B cell (primary cell): Measurements from ENCODE around the gene LITAF. TPM values are rescaled to one million over a fixed set of nuclear protein-coding genes. Genes with fewer than 3 reads are reported as not detected.

Source experiments
- ATAC-seq: fragments of 200-7000 bp; cut with Tn5 transposase; one replicate; pipeline ENCODE4 v1.10.0; 2021; ENCODE audit warnings: low read depth, mild to moderate bottlenecking, moderate number of reproducible peaks, moderate library complexity
- CTCF ChIA-PET: fragments of 350-600 bp; sonication (Branson Sonifier 250); formaldehyde crosslinking; loops from one replicate; lab custom pipeline; 2021; ENCODE audit warnings: antibody characterized with exemption, inconsistent platforms; lab: Charles Lee
- POLR2A ChIA-PET: fragments of 350-600 bp; sonication (Branson Sonifier 250); formaldehyde crosslinking; loops from one replicate; lab custom pipeline; 2021; ENCODE audit warnings: antibody characterized with exemption; lab: Charles Lee
- DNase-seq: peaks from one replicate; pipeline ENCODE4 v3.0.0; 2013
- H2AFZ ChIP-seq: 2 replicates; pipeline ENCODE4 v1.6.1; 2012; ENCODE audit warnings: mild to moderate bottlenecking, low read depth, low read length; ENCODE audit not compliant: insufficient read depth, poor library complexity, severe bottlenecking
- H3K27ac ChIP-seq, 2 donors: 1 replicate in 1 of 2; 2 replicates in 1 of 2; pipeline ENCODE4 v1.5.1; 2012 to 2013; ENCODE audit warnings: low read length in 2 of 2, mild to moderate bottlenecking in 2 of 2, moderate library complexity in 1 of 2
- H3K27me3 ChIP-seq, 4 experiments: fragments of 200-600 bp in 1 of 4; sonication (generic) in 1 of 4; replicated peaks in 1 of 4; 1 replicate in 2 of 4; 2 replicates in 2 of 4; pipeline versions ENCODE4 v1.6.1 to v1.7.0; 2013 to 2016; ENCODE audit warnings: low read length in 3 of 4, mild to moderate bottlenecking in 2 of 4, mixed read lengths in 1 of 4, moderate library complexity in 1 of 4; ENCODE audit not compliant: insufficient read depth in 4 of 4, control insufficient read depth in 3 of 4; ENCODE audit errors: control extremely low read depth in 1 of 4
- H3K36me3 ChIP-seq, 2 experiments: replicated peaks in 1 of 2; 1 replicate in 1 of 2; 2 replicates in 1 of 2; pipeline versions ENCODE4 v1.6.1 to v1.7.1; 2013; ENCODE audit warnings: low read length in 1 of 2; ENCODE audit not compliant: insufficient read depth in 2 of 2, control insufficient read depth in 1 of 2; ENCODE audit errors: control extremely low read depth in 1 of 2, extremely low read depth in 1 of 2
- H3K4me1 ChIP-seq, 2 donors: fragments of 200-600 bp in 1 of 2; sonication (generic) in 1 of 2; 1 replicate in 1 of 2; 2 replicates in 1 of 2; pipeline versions ENCODE4 v1.5.1 to v1.6.1; 2013 to 2017; ENCODE audit warnings: low read length in 2 of 2; ENCODE audit not compliant: control insufficient read depth in 2 of 2, insufficient read depth in 2 of 2
- H3K4me2 ChIP-seq: replicated peaks from 2 replicates; pipeline ENCODE3; 2012; ENCODE audit warnings: mild to moderate bottlenecking, low read depth, low read length; ENCODE audit not compliant: poor library complexity, severe bottlenecking
- H3K4me3 ChIP-seq, 5 experiments: fragments of 200-600 bp in 1 of 5; sonication (generic) in 1 of 5; 1 replicate in 3 of 5; 2 replicates in 2 of 5; pipeline versions ENCODE4 v1.5.1 to v1.7.0; 2011 to 2016; ENCODE audit warnings: low read length in 4 of 5, mild to moderate bottlenecking in 4 of 5, low read depth in 2 of 5, control low read depth in 1 of 5, moderate library complexity in 1 of 5; ENCODE audit not compliant: insufficient read depth in 1 of 5; ENCODE audit errors: control extremely low read depth in 1 of 5, extremely low read depth in 1 of 5
- H3K79me2 ChIP-seq: fragments of 200-600 bp; sonication (generic); one replicate; pipeline ENCODE4 v1.6.0; 2016; ENCODE audit warnings: low read length; ENCODE audit not compliant: control insufficient read depth, insufficient read depth
- H3K9ac ChIP-seq: fragments of 200-600 bp; sonication (generic); 2 replicates; pipeline ENCODE4 v1.6.1; 2017; ENCODE audit warnings: mild to moderate bottlenecking, low read length, moderate library complexity
- H3K9me3 ChIP-seq, 3 donors: one replicate each; pipeline versions ENCODE4 v1.6.1 to v1.7.1; 2013; ENCODE audit warnings: low read length in 2 of 3; ENCODE audit not compliant: control insufficient read depth in 2 of 3, insufficient read depth in 1 of 3; ENCODE audit errors: control extremely low read depth in 1 of 3
- H4K20me1 ChIP-seq: 2 replicates; pipeline ENCODE4 v1.6.0; 2012; ENCODE audit warnings: mild to moderate bottlenecking, low read length; ENCODE audit not compliant: insufficient read depth, control insufficient read depth, poor library complexity, severe bottlenecking
- H3K27ac Mint-ChIP-seq: one replicate; pipeline ENCODE4 v1.8.0; 2021; ENCODE audit warnings: mixed read lengths
- H3K27me3 Mint-ChIP-seq: one replicate; pipeline ENCODE4 v1.8.0; 2021; ENCODE audit warnings: mixed read lengths
- H3K4me1 Mint-ChIP-seq: one replicate; pipeline ENCODE4 v1.8.0; 2021; ENCODE audit warnings: mixed read lengths
- H3K4me3 Mint-ChIP-seq: one replicate; pipeline ENCODE4 v1.8.0; 2021; ENCODE audit warnings: mixed read lengths
- H3K9me3 Mint-ChIP-seq: one replicate; pipeline ENCODE4 v1.8.0; 2022; ENCODE audit warnings: mixed read lengths; ENCODE audit not compliant: insufficient read depth
- CTCF ChIP-seq: fragments of 200-600 bp; IDR thresholded peaks from one replicate; pipeline ENCODE4 v1.8.0; 2022; ENCODE audit warnings: antibody characterized with exemption, mild to moderate bottlenecking
- EZH2 ChIP-seq: IDR thresholded peaks from 2 replicates; pipeline ENCODE4 v1.6.1; 2012; ENCODE audit warnings: borderline replicate concordance, low read depth, mild to moderate bottlenecking, moderate library complexity, low read length; ENCODE audit not compliant: insufficient read depth, poor library complexity, severe bottlenecking
- WGBS: methylation state at CpG from one replicate; pipeline ENCODE4 v1.1.5; 2013; ENCODE audit warnings: missing lambda C conversion rate; ENCODE audit not compliant: insufficient coverage; 5-methylcytosine and 5-hydroxymethylcytosine counted together
- intact Hi-C: fragments of 100-400 bp; cut with micrococcal nuclease; formaldehyde crosslinking; loops from one replicate; pipeline ENCODE4 v1.10.0; 2022
- polyA plus RNA-seq: library from polyadenylated mRNA; depleted of rRNA; stranded (reverse); fragments of >200 nt; gene quantifications from 2 replicates; pipeline ENCODE4 v1.2.3, GENCODE V29; 2012
- total RNA-seq, 2 donors: library from RNA; stranded (reverse); fragments of 120-200 nt in 1 of 2; gene quantifications; 1 replicate in 1 of 2; 2 replicates in 1 of 2; pipeline versions ENCODE4 v1.2.3 to v1.2.4, GENCODE V29; 2013 to 2022

Gene LITAF
- total and polyA plus RNA-seq, 2 donors (not counting 1 experiment from before 2014, with no cell fraction given), result 93.6 to 125 TPM

GRCh38 chr16:11528053-11528452 lies 58.7 kb downstream of the LITAF start:
- CTCF ChIA-PET, result interaction anchor here (0.6 to 1.1 kb wide), 4 partner anchors 111 to 161 kb away, joined by 3 to 4 read pairs (median 3); no protein-coding TSS in a partner anchor
- 90% methylated on average over 10 of the region's 11 CpGs for WGBS

More at GRCh38 chr16:11528053-11528452, 58.7 kb downstream of the LITAF start:
- Mint-ChIP-seq H3K9me3 (no peaks in the 10 kb centered on the region), H3K27me3 (peaks cover 8% of the 10 kb centered on the region), H3K4me3 (no peak overlapping the region), H3K27ac (no peak overlapping the region), H3K4me1 (peaks cover 1% of the 10 kb centered on the region)
- no peak overlapping the region for H3K4me2 ChIP-seq
- ATAC-seq, result no peak
- TF ChIP-seq CTCF, result no peak
- TF ChIP-seq EZH2, result no peak
- H3K36me3 ChIP-seq, result no peaks in the 10 kb centered on the region
- H3K4me3 ChIP-seq, result no peak overlapping the region
- peaks cover 0 to 4% (median 0%) of the 10 kb centered on the region in 4 experiments for H3K27me3 ChIP-seq
- H3K27ac ChIP-seq, result no peak overlapping the region
- DNase-seq, result no peak
- H3K4me1 ChIP-seq, result no peaks in the 10 kb centered on the region
- POLR2A ChIA-PET, result no interaction called here
- H3K9me3 ChIP-seq, result no peaks in the 10 kb centered on the region
- no peaks in the 10 kb centered on the region for H3K79me2 ChIP-seq
- no peak overlapping the region for H3K9ac ChIP-seq
- intact Hi-C loops, result no loop called here
- H2AFZ ChIP-seq, result no peak overlapping the region
- H4K20me1 ChIP-seq, result no peaks in the 10 kb centered on the region
